Measurements from ENCODE around the gene CCDC192. TPM values are rescaled to one million over a fixed set of nuclear protein-coding genes. Genes with fewer than 3 reads are reported as not detected.
"Not testable (repeated sequence)": the region's sequence is repeated elsewhere in the genome, so short reads cannot be mapped to it uniquely, and the experiment has no call there.

CCDC192 gene
- total RNA-seq, 1 donor from 2014 or later: not detected

GRCh38 chr5:127782450-127782849 lies 79.3 kb downstream of the CCDC192 start:
- peaks cover 12% of the 10 kb centered on the region for H3K36me3 Mint-ChIP-seq (ENCODE audit: low read depth)
- H3K27ac Mint-ChIP-seq; DNase-seq (ENCODE audit: low spot score); H3K4me3 Mint-ChIP-seq (ENCODE audit: low read depth); H3K27me3 Mint-ChIP-seq (ENCODE audit: low read depth): not testable (repeated sequence)
- H3K4me1 Mint-ChIP-seq (ENCODE audit: low read depth): peaks cover 33% of the 10 kb centered on the region
- peaks cover 30% of the 10 kb centered on the region for H3K9me3 Mint-ChIP-seq
- intact Hi-C loops (cut with micrococcal nuclease): loop anchor here (10.0 kb wide), 1 partner anchor 1338 kb away; no protein-coding TSS in a partner anchor

GRCh38 chr5:127785098-127785927 lies 82.1 kb downstream of the CCDC192 start:
- peaks cover 29% of the 10 kb centered on the region for H3K9me3 Mint-ChIP-seq
- peaks cover 6% of the 10 kb centered on the region for H3K27me3 Mint-ChIP-seq (ENCODE audit: low read depth)
- intact Hi-C loops (cut with micrococcal nuclease): loop anchor here (1.0 to 10.0 kb wide), 5 partner anchors 37 to 1341 kb away; partner anchors contain the start of gene SLC12A2
- DNase-seq (ENCODE audit: low spot score): peak; percentile 27
- peak overlapping the region; percentile 38 for H3K4me3 Mint-ChIP-seq (ENCODE audit: low read depth)
- peaks cover 24% of the 10 kb centered on the region for H3K4me1 Mint-ChIP-seq (ENCODE audit: low read depth)
- peaks cover 14% of the 10 kb centered on the region for H3K36me3 Mint-ChIP-seq (ENCODE audit: low read depth)
- peak overlapping the region; percentile 93 for H3K27ac Mint-ChIP-seq

DNA sequence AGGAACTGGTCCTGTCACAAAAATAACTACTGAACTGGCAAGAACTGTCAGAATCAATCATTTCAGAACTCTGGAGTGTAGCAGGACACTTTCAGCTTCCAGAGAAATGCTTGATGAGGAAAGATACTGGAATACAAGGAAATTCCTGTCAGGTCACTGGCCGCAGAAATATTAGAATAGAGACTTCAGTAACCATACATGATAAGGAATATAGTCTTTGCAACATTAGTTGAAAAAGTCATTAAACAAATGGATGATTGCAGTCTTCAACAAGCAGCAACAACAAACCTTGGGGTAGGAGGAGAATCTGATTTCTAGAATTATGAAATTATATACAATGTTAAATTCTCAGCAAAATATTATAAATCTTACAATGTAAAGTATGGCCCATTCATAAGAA lies 88.2 kb downstream of the CCDC192 start:
- no peak overlapping the region for H3K27ac Mint-ChIP-seq
- peaks cover 14% of the 10 kb centered on the region for H3K36me3 Mint-ChIP-seq (ENCODE audit: low read depth)
- intact Hi-C loops (cut with micrococcal nuclease): no loop called here
- no peaks in the 10 kb centered on the region for H3K27me3 Mint-ChIP-seq (ENCODE audit: low read depth)
- peaks cover 10% of the 10 kb centered on the region for H3K4me1 Mint-ChIP-seq (ENCODE audit: low read depth)
- peaks cover 37% of the 10 kb centered on the region for H3K9me3 Mint-ChIP-seq
- no peak for DNase-seq (ENCODE audit: low spot score)
- H3K4me3 Mint-ChIP-seq (ENCODE audit: low read depth): no peak overlapping the region

GRCh38 chr5:127791908-127792307 lies 88.7 kb downstream of the CCDC192 start:
- Mint-ChIP-seq H3K9me3 (peaks cover 37% of the 10 kb centered on the region), H3K36me3 (ENCODE audit: low read depth) (peaks cover 11% of the 10 kb centered on the region)
- H3K4me3 Mint-ChIP-seq (ENCODE audit: low read depth); intact Hi-C loops (cut with micrococcal nuclease); H3K4me1 Mint-ChIP-seq (ENCODE audit: low read depth); H3K27ac Mint-ChIP-seq; DNase-seq (ENCODE audit: low spot score); H3K27me3 Mint-ChIP-seq (ENCODE audit: low read depth): not testable (repeated sequence)

- intact Hi-C loops (cut with micrococcal nuclease): no loop called here
- Mint-ChIP-seq H3K4me1 (ENCODE audit: low read depth) (peaks cover 2% of the 10 kb centered on the region), H3K27me3 (ENCODE audit: low read depth) (no peaks in the 10 kb centered on the region), H3K36me3 (ENCODE audit: low read depth) (peaks cover 4% of the 10 kb centered on the region), H3K4me3 (ENCODE audit: low read depth) (no peak overlapping the region), H3K9me3 (peaks cover 37% of the 10 kb centered on the region), H3K27ac (no peak overlapping the region)
- DNase-seq (ENCODE audit: low spot score): no peak
Measured at GRCh38 chr5:127793052-127793451, 89.9 kb downstream of the CCDC192 start.

GRCh38 chr5:127793879-127794278 lies 90.7 kb downstream of the CCDC192 start:
- DNase-seq (ENCODE audit: low spot score): no peak
- Mint-ChIP-seq H3K36me3 (ENCODE audit: low read depth) (peaks cover 4% of the 10 kb centered on the region), H3K9me3 (peaks cover 37% of the 10 kb centered on the region), H3K27me3 (ENCODE audit: low read depth) (peaks cover 1% of the 10 kb centered on the region), H3K27ac (no peak overlapping the region), H3K4me1 (ENCODE audit: low read depth) (peaks cover 2% of the 10 kb centered on the region), H3K4me3 (ENCODE audit: low read depth) (no peak overlapping the region)
- intact Hi-C loops (cut with micrococcal nuclease): no loop called here

DNA sequence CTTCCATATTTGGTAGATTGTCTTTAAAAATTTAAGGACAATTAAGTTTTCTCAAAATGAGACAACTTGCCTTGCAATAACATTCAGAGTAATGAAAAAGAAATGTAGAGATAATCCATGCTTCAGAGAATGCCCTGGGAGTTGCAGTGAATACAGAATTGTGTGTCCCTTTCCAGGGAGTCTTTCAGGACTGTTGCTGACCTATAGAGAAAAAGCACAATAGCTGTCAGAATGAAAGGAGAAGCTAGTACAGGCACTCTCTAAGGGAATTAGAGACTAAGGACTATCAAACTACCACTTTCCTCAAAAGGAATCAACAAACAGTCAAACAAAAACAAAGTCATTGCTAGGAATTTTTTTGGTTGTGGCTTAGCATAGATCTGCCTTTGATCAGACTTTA lies 93.0 kb downstream of the CCDC192 start:
- intact Hi-C loops (cut with micrococcal nuclease): no loop called here
- H3K36me3 Mint-ChIP-seq (ENCODE audit: low read depth): peaks cover 4% of the 10 kb centered on the region
- H3K27me3 Mint-ChIP-seq (ENCODE audit: low read depth): peaks cover 2% of the 10 kb centered on the region
- no peak overlapping the region for H3K27ac Mint-ChIP-seq
- H3K4me1 Mint-ChIP-seq (ENCODE audit: low read depth): peaks cover 2% of the 10 kb centered on the region
- no peak for DNase-seq (ENCODE audit: low spot score)
- no peak overlapping the region for H3K4me3 Mint-ChIP-seq (ENCODE audit: low read depth)
- peaks cover 18% of the 10 kb centered on the region for H3K9me3 Mint-ChIP-seq

DNA sequence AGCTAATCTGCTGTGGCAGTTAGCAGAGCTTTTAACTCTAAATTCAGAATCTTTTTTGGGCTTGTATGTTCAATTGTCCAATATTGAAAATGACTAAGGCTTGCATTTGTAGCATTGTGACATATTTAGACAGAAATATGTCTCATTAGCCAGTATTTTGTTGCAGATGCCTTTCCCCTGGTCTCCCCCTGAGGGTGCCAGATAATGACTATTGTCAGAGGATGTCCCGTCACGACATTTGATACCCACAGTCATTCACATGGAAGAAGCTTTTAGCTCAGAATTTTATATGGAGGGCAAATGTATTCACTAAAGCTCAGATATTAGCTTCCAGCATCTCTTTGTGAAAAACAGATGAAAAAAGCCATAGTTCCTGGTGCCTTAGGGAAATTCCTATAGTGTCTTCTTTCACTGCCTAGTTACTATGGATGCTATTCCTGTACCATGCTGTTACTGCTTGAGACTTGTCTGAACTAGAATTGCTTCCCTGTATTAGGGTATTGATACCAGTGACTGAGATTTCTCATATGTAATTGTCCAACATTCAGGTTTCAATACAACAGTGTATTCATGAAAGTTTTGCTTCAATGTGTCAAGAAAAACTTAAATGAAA lies 96.2 kb downstream of the CCDC192 start:
- Mint-ChIP-seq H3K4me3 (ENCODE audit: low read depth) (no peak overlapping the region), H3K36me3 (ENCODE audit: low read depth) (no peaks in the 10 kb centered on the region), H3K4me1 (ENCODE audit: low read depth) (no peaks in the 10 kb centered on the region), H3K27ac (no peak overlapping the region), H3K9me3 (no peaks in the 10 kb centered on the region), H3K27me3 (ENCODE audit: low read depth) (peaks cover 3% of the 10 kb centered on the region)
- no peak for DNase-seq (ENCODE audit: low spot score)
- intact Hi-C loops (cut with micrococcal nuclease): no loop called here

GRCh38 chr5:127801751-127802476 lies 98.7 kb downstream of the CCDC192 start:
- Mint-ChIP-seq H3K4me3 (ENCODE audit: low read depth) (no peak overlapping the region), H3K27me3 (ENCODE audit: low read depth) (peaks cover 3% of the 10 kb centered on the region), H3K9me3 (no peaks in the 10 kb centered on the region), H3K36me3 (ENCODE audit: low read depth) (no peaks in the 10 kb centered on the region), H3K4me1 (ENCODE audit: low read depth) (peaks cover 4% of the 10 kb centered on the region), H3K27ac (no peak overlapping the region)
- DNase-seq (ENCODE audit: low spot score): no peak
- intact Hi-C loops (cut with micrococcal nuclease): no loop called here

DNA sequence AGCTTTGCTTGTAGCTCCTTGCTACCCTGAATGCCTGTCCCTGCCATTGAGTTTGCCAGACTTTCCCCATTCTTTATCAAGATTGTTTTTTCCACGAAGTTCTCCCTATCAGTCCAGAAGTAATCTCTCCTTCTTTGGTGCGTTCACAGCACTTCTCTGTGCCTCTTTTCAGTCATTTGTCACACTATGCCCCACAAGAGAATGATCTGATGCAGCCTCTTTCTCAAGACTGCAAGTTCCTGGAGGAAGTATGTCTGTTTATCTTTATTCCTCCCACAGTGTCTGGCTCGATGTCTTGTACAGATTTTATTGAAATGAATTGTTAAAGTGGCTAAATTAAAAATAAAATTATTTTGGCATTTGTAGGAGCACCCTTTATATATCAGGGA lies 99.3 kb downstream of the CCDC192 start:
- Mint-ChIP-seq H3K9me3 (no peaks in the 10 kb centered on the region), H3K4me1 (ENCODE audit: low read depth) (peaks cover 4% of the 10 kb centered on the region), H3K27me3 (ENCODE audit: low read depth) (peaks cover 3% of the 10 kb centered on the region), H3K36me3 (ENCODE audit: low read depth) (no peaks in the 10 kb centered on the region), H3K4me3 (ENCODE audit: low read depth) (no peak overlapping the region), H3K27ac (no peak overlapping the region)
- intact Hi-C loops (cut with micrococcal nuclease): no loop called here
- DNase-seq (ENCODE audit: low spot score): no peak

- H3K36me3 Mint-ChIP-seq (ENCODE audit: low read depth): no peaks in the 10 kb centered on the region
- no peak overlapping the region for H3K27ac Mint-ChIP-seq
- peaks cover 4% of the 10 kb centered on the region for H3K4me1 Mint-ChIP-seq (ENCODE audit: low read depth)
- H3K9me3 Mint-ChIP-seq: no peaks in the 10 kb centered on the region
- DNase-seq (ENCODE audit: low spot score): no peak
- intact Hi-C loops (cut with micrococcal nuclease): no loop called here
- H3K27me3 Mint-ChIP-seq (ENCODE audit: low read depth): peaks cover 6% of the 10 kb centered on the region
- H3K4me3 Mint-ChIP-seq (ENCODE audit: low read depth): no peak overlapping the region
Measured at GRCh38 chr5:127804886-127805426, 101.8 kb downstream of the CCDC192 start.

- Mint-ChIP-seq H3K27ac (no peak overlapping the region), H3K4me1 (ENCODE audit: low read depth) (peaks cover 4% of the 10 kb centered on the region), H3K9me3 (no peaks in the 10 kb centered on the region), H3K4me3 (ENCODE audit: low read depth) (no peak overlapping the region), H3K27me3 (ENCODE audit: low read depth) (peaks cover 6% of the 10 kb centered on the region), H3K36me3 (ENCODE audit: low read depth) (no peaks in the 10 kb centered on the region)
- DNase-seq (ENCODE audit: low spot score): no peak
- intact Hi-C loops (cut with micrococcal nuclease): no loop called here
Measured at GRCh38 chr5:127805448-127805847, 102.3 kb downstream of the CCDC192 start.
